ENCODE measurements around the gene FCER2. TPM values are rescaled to one million over a fixed set of nuclear protein-coding genes. Genes with fewer than 3 reads are reported as not detected.

Gene FCER2
- total RNA-seq, 1 experiment from 2014 or later = not detected

GRCh38 chr19:7729211-7729610 is 27.3 kb upstream of the FCER2 start:
- DNase-seq (ENCODE audit: low spot score) = no peak
- TF ChIP-seq CTCF (conservative IDR thresholded peaks at IDR 0.05; ENCODE audit: low read depth, low read length) (no peak), EZH2 (IDR thresholded peaks at IDR 0.05; ENCODE audit: borderline replicate concordance, low read depth, low read length, poor library complexity, severe bottlenecking) (no peak)
- Histone ChIP-seq H3K27me3 (replicated peaks; ENCODE audit: insufficient read depth, low read depth, low read length, poor library complexity) (peaks cover 65% of the 10 kb centered on the region), H3K4me1 (ENCODE audit: insufficient read depth, low read length, poor library complexity, severe bottlenecking) (no peaks in the 10 kb centered on the region), H3K27ac (ENCODE audit: low read depth, low read length, poor library complexity, severe bottlenecking) (no peak overlapping the region), H3K36me3 (ENCODE audit: insufficient read depth, low read length, poor library complexity, severe bottlenecking) (no peaks in the 10 kb centered on the region), H3K4me3 (ENCODE audit: low read depth, low read length, poor library complexity, severe bottlenecking) (no peak overlapping the region), H3K9me3 (ENCODE audit: low read depth, low read length, poor library complexity, severe bottlenecking) (no peaks in the 10 kb centered on the region)
- CTCF ChIA-PET = no interaction called here
- POLR2A ChIA-PET (ENCODE audit: low non-redundant PET) = no interaction called here
- intact Hi-C loops (cut with micrococcal nuclease; ENCODE audit: unreplicated experiment) = no loop called here
- no TSS peak for BruUV-seq (replicated peaks)

- ChIA-PET CTCF (no interaction called here), POLR2A (ENCODE audit: low non-redundant PET) (no interaction called here)
- H3K4me1 ChIP-seq (ENCODE audit: insufficient read depth, low read length, poor library complexity, severe bottlenecking) = no peaks in the 10 kb centered on the region
- H3K36me3 ChIP-seq (ENCODE audit: insufficient read depth, low read length, poor library complexity, severe bottlenecking) = no peaks in the 10 kb centered on the region
- DNase-seq (ENCODE audit: low spot score) = no peak
- intact Hi-C loops (cut with micrococcal nuclease; ENCODE audit: unreplicated experiment) = no loop called here
- BruUV-seq (replicated peaks) = no TSS peak
- TF ChIP-seq CTCF (conservative IDR thresholded peaks at IDR 0.05; ENCODE audit: low read depth, low read length) (no peak), EZH2 (IDR thresholded peaks at IDR 0.05; ENCODE audit: borderline replicate concordance, low read depth, low read length, poor library complexity, severe bottlenecking) (no peak)
- H3K4me3 ChIP-seq (ENCODE audit: low read depth, low read length, poor library complexity, severe bottlenecking) = no peak overlapping the region
- no peaks in the 10 kb centered on the region for H3K9me3 ChIP-seq (ENCODE audit: low read depth, low read length, poor library complexity, severe bottlenecking)
- no peak overlapping the region for H3K27ac ChIP-seq (ENCODE audit: low read depth, low read length, poor library complexity, severe bottlenecking)
- H3K27me3 ChIP-seq (replicated peaks; ENCODE audit: insufficient read depth, low read depth, low read length, poor library complexity) = peaks cover 36% of the 10 kb centered on the region
Measured at GRCh38 chr19:7725791-7726190, 23.9 kb upstream of the FCER2 start.

- intact Hi-C loops (cut with micrococcal nuclease; ENCODE audit: unreplicated experiment) = no loop called here
- no TSS peak for BruUV-seq (replicated peaks)
- H3K9me3 ChIP-seq (ENCODE audit: low read depth, low read length, poor library complexity, severe bottlenecking) = no peaks in the 10 kb centered on the region
- H3K36me3 ChIP-seq (ENCODE audit: insufficient read depth, low read length, poor library complexity, severe bottlenecking) = no peaks in the 10 kb centered on the region
- H3K27ac ChIP-seq (ENCODE audit: low read depth, low read length, poor library complexity, severe bottlenecking) = no peak overlapping the region
- TF ChIP-seq CTCF (conservative IDR thresholded peaks at IDR 0.05; ENCODE audit: low read depth, low read length) (no peak), EZH2 (IDR thresholded peaks at IDR 0.05; ENCODE audit: borderline replicate concordance, low read depth, low read length, poor library complexity, severe bottlenecking) (no peak)
- no peak for DNase-seq (ENCODE audit: low spot score)
- ChIA-PET CTCF (no interaction called here), POLR2A (ENCODE audit: low non-redundant PET) (no interaction called here)
- H3K4me3 ChIP-seq (ENCODE audit: low read depth, low read length, poor library complexity, severe bottlenecking) = no peak overlapping the region
- no peaks in the 10 kb centered on the region for H3K4me1 ChIP-seq (ENCODE audit: insufficient read depth, low read length, poor library complexity, severe bottlenecking)
- peaks cover under 1% of the 10 kb centered on the region for H3K27me3 ChIP-seq (replicated peaks; ENCODE audit: insufficient read depth, low read depth, low read length, poor library complexity)
Measured at GRCh38 chr19:7722231-7722651, 20.3 kb upstream of the FCER2 start.
